Suppressor macrophage treated with lipopolysaccharide for 4 hours (primary cell): ENCODE measurements around the gene KITLG.
"Not testable (repeated sequence)": the region's sequence is repeated elsewhere in the genome, so short reads cannot be mapped to it uniquely, and the experiment has no call there.

Experiments
- DNase-seq: peaks from one replicate; pipeline ENCODE4 v3.0.0-alpha.2; 2020

KITLG gene, protein sequence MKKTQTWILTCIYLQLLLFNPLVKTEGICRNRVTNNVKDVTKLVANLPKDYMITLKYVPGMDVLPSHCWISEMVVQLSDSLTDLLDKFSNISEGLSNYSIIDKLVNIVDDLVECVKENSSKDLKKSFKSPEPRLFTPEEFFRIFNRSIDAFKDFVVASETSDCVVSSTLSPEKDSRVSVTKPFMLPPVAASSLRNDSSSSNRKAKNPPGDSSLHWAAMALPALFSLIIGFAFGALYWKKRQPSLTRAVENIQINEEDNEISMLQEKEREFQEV

DNA sequence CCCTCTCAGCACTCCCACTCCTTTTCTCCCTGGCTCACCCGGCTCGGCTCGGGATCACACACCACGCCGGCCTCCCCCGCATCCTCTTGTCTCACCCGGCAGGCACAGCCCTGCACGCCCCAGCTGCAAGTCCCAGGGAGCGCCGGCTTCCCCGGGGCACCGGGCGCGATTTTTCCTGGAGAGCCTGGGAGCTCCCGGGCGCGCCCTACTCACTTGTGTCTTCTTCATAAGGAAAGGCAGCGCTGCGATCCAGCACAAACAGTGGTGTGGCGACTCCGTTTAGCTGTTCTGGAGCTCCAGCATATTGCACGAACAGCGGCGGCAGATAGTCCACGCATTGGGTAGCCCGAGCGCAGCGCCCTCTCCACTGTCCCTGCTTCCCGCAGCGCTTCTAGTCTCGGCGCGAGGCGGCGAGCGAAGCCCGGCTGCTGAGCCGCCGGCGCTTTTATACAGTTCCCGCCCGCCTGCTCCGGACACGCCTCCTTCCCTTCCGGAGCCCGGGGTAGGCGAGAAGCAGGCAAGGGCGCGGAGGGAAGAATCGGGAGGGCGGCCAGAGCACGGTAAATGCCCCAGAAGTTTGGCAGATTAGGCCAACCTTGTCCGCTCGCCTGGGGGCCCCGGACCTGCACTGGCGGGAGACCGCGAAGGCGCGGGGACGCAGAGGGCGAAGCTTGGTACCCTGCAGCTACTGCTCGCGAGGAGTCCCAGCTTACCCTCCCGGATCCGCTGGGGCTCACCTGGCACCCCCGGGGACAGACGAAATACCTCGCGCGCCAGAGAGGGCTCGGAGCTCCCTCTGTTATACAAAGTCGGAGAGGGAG is at the start of gene KITLG:
KITLG (minus strand) TSS at position 421 of the 821 bp plus-strand sequence; CDS start at position 228, 193 bp downstream.
- DNase-seq, result peak; percentile 90

DNA sequence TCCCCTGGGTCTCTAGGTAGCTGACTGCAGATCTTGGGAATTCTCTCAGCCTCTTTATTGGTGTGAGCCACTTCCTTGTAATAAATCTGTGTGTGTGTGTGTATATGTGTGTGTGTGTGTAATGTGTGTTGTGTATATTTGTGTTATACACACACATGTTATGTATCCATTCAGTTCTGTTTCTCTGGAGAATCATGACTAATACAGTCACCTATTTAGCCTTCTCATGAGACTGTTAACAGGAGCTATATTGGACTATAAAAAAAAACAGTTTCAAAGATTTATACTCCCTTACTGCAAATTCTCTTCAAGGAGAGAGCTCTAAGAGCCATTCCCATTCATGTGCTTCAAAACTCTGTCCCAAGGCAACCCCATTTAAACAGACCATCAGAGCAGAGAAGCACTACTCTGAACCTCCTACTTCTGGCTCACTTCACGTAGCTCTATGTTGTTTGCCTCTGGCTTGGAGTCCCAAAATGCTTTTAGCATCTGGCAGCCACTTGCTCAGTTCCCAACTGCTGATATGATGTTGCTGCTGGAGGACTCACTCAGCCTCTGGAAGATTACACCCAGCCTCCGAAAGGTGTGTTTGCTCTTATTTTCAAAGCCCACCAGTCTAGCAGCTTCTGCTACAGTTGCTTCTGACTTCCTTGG is 48.7 kb upstream of the KITLG start:
- DNase-seq, result no peak

DNA sequence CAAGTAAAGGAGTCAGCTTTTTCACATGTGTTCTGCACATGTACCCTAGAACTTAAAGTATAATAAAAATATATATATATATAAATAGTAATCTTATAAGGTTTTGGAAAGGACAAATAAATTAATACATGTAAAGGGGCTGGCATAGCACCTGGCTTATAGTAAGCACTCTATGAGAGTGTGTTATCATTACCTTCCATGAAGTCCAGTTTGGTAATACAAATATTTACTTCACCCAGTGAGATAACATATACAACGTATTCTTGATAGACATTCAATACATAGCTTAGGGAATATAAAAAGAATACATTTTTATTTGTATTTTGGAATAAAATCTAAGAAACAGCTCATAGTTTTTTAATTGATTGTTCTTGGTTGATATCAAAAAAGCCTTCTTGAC is 47.8 kb upstream of the KITLG start:
- DNase-seq, result not testable (repeated sequence)

DNA sequence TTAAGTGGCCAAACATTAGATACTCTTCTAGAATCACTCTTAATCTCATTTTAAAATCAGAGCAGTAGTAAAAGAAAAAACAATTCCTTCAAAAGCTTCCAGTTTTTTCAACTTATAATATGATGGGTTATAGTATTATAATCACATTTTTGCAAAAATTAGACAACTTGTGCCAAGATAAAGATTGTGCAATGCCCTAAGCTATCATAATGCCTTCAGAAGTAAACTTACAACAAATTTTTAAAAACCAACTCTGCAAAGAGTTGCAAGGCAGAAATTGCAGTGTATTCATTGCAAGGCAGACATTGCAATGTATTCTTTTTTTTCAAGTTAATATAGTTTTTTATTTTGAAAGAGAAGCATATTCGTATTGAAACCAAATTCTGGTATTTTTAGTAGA is 47.2 kb upstream of the KITLG start:
- no peak for DNase-seq

DNA sequence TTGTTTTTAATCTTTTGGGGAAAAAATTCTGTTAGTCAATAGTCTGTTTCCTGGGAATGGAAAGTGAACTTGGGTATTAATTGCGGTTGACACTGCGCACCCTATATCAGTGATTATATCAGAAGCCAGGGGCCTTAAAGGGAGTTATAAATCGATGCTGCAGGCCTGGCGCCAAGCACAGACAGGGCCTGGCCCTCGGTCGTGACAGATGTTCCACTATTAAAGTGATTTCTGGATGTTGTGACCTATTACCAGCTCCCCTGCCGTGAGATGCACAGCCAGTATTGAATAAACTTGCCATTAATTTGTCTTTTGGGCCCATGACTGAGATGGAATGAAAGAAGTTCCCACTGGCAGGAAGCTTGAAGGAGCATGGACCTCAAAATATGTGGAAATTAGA is 45.1 kb upstream of the KITLG start:
- no peak for DNase-seq

DNA sequence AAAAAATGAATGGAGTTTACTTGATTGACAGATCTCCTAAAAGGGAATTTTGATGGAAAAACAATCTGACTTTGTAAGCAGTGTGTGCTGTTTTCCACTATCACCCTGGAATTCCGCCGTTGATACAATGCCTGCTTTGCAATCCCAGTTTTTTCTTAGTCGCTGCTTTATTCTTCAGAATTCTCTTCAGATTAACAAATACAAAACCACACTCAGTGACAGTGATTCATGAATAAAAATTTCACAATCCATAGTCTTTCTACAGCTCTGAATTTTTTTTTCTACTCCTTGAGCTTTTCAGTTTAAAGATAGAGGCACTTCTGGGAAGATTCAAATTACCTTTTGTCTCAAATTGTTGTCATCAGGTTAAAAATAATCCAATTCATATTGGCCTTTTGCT is 44.6 kb upstream of the KITLG start:
- peak; percentile 20 for DNase-seq

DNA sequence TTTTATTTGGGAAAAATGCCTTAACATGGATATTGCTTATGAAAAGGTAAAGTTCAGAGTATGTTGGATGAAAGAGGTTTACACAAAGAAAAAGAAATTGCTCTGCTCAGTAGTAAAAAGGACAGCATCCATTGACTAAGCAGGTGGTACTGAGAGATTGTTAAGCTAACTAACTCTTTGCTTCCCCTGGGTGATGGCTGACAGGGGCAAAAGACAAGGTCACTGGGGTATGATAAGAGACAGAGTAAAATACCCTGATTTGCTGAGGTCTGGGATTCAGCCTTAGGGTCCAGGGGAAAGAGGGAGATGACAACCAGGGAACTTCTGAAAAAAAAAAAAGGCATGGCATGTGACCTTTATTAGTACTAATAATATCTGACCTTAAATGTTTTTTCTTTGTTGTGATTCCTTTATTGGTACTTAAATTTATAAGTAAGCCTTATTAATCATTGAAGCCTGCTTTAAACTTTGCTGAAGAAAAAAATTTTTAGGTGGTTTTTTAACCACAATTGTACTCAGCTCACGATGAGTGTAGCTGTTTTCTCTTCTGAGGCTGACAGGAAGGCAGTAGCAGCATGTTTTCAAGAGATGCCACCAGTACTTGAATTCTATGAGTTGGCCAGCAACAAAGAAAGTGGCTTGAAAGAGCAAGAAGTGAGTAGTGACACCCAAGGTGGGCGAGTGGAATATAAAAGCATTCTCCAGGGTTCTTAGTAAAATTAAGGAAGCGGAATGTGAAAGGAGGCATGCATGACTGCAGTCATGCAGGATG is 43.7 kb upstream of the KITLG start:
- no peak for DNase-seq

DNA sequence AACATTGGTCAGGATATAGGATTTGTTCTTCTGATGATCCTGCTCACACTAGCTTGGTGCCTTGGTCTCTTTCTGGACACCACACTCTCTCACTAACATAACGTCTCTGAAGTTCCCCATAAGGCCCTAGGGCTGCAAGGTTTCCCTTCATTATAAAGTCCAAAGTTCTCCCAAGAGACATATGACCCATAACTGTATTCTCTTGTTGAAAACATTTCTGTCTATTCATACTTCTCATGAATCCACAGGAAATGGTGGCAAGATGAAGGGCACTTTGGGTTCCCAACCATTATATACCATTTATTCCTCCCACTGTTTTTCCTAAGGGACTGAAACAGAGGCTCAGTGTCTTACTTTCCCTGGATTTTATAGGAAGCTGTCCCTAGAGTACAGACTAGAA is 37.1 kb upstream of the KITLG start:
- no peak for DNase-seq

DNA sequence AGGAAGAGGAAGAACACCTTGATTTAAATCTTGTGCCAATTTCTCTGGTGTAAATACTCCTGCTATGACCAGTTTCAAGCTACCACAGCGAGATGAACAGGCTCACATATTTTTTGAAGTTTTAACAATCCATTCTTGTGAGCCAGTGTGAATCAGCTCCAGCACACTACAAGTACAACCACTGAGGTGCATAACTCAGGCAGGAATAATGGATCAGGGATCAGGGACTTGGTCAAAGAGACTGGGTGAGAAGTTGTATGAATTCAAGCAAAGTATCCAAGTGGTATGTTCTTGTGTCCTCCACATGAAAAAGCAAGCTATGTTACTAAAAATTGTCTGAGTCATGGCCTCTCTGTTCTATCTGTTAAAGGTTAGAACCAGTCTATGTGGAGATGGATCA is 35.2 kb upstream of the KITLG start:
- no peak for DNase-seq

DNA sequence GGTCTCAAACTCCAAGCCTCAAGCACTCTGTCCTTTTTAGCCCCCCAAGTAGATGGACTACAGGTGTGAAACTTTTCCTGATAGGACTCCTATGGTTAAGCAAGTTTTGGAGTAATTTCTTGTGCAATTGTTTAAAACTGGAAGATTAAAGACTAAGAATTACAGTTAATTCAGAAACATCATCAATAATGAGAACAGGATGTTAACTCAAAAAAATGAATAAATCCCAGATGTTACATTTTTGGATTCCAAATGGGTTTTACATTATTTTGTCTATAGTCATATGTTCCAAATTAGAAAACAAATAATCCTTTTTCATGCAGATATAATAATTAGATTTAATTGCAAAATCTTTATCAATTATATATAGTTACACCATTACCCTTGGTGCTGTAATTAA is 24.4 kb upstream of the KITLG start:
- DNase-seq, result no peak

DNA sequence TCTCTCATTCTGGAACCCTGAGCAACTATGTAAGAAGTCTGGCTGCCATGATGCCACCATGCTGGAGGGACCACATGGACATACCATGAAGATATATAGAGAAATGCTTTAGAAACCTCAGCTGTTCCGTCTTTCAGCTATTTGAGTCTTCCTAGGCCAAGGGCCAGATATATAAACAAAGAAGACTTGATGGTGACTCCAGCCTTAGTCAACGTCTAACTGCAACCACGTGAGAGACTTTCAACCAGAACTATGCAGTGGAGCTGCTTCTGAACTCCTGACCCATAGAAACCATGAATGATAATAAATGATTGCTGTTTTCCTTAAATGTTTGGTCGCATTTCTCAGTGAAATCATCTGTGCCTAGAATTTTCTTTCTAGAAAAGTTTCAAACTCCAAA is 20.0 kb upstream of the KITLG start:
- no peak for DNase-seq

DNA sequence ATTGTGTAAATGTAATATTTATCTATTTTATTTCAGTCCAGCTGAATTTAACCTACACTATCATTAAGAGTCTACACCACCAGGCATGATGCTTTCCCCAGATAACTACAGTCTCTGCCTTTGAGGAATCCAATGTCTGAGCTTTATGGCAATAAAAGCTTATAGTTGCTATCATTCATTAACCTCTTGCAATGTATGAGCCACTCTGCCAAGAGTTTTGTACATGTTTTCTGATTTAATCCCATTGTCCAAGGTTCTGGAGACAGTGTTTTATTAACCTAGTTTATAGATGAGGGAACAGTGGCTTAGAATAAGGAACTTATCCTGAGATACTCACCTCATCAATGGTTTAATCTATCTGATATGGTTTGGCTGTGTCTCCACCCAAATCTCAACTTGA is 17.1 kb upstream of the KITLG start:
- DNase-seq, result no peak

DNA sequence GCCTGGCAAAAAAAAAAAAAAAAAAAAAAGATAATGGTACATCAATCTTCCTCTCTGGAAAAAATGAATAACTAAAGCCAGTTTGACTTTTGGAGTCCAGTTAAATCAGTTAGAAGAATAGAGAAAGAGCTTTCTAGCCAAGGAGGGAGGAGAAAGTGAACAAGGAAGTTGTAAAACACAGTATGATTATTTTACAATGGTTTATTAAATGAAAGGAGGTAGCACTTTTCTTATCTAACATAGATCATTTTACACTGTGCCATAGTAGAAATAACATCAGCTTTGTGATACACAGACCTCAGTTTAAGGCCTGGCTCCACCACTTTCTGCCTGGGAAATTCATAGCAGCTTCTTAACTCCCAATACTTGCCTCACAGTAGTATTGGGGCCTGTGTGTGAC is 15.4 kb upstream of the KITLG start:
- DNase-seq, result no peak

DNA sequence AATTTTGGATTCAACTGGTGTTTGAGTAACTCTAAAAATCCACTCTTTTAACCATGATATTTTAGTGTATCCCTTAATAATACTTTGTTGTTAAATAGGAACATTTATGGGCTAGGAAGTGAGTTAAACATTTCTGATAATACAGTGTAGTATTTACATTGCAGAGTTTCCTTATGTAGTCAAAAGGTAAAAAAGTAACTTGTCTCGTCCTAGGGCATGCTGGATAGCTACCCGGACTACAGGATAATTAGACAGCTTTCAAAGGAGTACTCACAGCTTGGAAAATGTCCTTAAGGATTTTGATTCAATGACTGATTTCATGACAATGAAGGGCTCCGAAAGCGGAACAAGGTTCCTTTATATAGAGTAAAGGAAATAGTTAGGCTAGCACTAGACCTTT is 14.5 kb upstream of the KITLG start:
- no peak for DNase-seq

DNA sequence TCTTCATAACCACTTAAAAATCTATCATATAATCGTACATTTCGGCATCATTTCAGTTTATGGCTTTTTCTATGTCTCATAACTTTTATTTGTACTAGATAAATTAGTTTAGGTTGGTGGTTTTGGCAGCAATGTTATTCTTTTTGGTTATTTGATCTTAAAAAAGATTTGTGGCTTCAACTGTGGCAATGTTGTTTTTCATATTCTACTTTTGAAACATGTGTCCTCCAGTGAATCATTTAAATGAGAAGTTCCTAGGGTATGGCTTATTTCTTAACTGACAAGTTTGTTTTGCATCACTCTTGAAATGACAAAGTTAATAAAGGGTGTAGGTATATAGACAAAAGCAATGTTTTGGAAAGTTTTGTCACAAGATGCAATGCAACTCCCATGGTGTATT is 11.1 kb upstream of the KITLG start:
- no peak for DNase-seq

DNA sequence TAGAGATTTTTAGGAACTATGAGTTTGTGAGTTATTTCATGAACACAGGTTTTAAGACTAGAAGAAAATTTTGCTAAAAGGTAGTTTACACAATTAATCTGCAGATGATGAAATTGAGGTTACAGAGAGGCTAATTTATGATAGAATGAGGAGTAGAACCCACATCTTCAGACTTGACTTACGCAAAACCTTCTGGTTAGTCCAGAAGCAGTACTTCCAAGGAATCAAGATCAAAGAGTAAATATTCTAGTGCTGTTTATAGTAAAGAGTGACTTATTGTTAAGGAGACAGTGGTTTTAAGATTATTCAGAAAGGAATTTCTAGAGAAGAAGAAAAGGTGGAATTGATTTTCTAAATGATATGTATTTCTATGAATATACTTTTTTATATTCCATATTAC is 10.6 kb upstream of the KITLG start:
- no peak for DNase-seq

DNA sequence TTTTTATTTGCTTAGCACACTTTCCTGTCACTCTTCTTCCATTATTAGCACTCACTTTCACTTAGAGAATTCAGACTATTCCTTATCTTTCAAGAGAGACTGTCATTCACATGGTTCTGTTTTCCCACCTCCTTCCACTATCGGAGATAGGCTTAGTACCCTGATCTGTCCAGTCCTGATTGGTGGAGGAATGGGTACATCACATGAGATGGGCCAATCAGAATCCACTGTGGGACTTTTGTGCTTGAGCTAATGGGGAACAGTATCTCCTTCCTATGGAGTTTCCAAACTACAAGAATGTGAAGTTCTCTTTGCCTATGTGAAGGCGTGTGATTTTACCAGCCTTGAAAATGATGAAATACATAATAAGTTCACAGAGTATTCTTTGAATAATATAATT is 4.8 kb upstream of the KITLG start:
- no peak for DNase-seq

DNA sequence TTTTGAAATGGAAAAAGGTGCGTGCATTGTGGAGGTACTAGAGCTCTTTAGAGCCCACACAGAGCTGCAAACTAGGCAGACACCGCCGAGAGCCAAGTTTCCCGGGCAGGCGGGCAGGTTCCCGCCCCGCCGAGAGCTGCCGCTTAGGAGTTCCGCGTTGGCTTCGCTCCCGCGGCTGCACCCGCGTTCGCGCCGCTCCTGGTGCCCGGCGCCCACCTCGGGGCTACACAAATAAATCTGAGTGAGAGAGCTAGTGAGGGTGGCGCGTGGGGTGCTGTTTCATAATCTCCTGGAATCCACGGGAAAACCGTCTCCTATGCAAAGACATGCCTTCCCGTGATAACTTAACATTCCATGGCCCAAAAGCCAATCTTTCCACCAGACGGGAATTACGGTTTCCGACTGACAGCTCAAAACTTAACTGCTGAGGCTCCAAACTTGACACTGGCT is 645 bp downstream of the KITLG start:
- peak; percentile 39 for DNase-seq

DNA sequence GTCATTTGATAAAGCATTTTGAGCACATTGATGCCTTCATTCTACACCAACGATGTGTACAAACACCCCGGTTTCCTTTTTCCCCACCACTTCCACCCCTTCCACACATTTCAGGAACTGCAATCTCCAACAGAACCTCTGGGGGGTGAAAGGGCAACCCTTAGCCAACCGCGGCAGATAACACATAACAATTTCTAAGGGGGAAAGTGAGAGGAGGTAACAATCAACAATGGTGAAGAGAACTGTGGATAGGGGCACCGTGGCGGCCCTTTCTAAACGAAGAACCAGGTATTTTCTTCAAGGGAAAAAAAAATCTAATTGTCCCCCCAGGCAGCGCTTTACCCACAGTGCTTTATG is 1.1 kb downstream of the KITLG start:
- peak; percentile 57 for DNase-seq

DNA sequence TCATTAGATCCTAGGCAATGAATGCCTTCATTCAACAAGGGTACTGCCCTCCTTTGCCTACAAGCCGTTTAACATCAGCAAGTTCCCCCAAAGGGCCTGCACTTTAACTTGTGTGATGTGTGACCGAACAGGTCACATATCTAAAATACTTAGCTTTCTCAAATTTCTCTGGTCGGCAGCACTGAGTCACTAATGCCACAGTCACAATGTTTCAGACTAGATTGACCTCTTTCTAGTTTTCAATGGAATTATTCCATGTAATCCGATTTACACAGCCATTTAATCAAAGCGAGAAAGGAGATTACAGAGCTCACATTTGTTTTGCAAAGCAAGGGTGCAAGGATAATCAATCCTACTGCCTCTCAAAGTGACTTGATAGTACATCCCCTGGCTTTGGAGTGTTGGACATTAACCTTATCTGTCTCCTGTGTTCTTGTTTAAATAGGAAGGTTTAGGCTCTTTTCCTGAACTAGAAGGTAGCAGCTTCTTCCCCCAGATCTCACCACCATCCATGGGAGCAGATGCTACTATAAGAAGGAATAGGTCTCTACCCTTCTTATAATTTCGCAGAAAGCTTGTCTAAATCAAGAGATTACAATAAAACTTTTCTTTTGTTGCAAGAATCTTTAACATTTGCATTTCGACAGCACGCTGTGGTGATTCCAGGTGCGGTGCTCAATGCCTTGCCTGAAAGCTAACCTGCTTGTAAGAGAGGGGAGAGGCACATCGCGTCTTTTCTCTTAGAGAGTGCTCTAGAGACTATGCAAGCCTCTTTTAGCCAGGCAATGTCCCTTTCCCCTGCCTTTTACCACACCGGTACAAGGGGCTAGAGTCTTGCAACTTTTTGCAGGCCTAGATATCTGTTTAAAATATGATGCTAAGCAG is 1.8 kb downstream of the KITLG start:
- no peak for DNase-seq

DNA sequence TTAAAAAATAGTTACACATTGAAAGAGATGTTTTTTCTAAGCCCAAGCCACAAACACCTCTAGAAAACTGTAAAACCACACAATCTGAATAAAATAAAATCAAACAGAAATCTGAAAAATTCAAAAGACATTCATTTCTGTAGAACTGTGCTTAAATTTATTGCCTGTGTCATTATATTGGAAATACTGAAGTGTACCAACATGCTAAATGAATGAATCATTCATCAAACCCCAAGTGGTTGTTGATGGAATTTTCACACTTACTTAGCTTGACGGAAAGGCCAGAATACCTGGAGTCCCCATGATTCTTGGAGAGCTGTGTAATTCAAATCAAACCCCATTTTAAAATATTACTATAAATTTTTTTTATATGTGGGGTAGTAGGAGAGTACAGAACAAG is 2.7 kb downstream of the KITLG start:
- DNase-seq, result no peak

DNA sequence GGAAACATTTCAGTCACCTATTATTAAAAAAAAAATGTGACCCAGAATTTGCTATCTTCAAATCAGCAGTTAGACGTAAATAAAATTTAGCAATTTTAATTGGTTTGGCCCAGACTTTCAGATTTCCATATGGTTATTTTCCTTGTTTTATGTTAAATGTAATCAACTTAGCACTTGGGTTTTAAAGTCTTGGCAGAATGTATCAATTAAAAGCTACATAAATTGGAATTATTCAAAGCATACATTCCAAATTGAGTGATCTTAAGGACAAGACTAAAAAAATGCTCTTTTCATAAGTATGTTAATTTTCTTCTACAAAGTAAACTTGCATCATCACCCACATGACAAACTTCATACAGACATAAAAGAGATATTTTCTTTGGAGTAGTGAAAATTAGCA is 3.4 kb downstream of the KITLG start:
- DNase-seq, result no peak
